ENCODE measurements around the gene SLC22A17. TPM values are rescaled to one million over a fixed set of nuclear protein-coding genes. Genes with fewer than 3 reads are reported as not detected.
A peak's percentile ranks its signal among the peaks of the same experiment; 100 is the strongest.

The SLC22A17 gene
- total and polyA plus RNA-seq, 2 of the 13 experiments (the other 11 are each of a cell fraction or from before 2014, with no cell fraction given): 0.95 to 1.1 TPM

DNA sequence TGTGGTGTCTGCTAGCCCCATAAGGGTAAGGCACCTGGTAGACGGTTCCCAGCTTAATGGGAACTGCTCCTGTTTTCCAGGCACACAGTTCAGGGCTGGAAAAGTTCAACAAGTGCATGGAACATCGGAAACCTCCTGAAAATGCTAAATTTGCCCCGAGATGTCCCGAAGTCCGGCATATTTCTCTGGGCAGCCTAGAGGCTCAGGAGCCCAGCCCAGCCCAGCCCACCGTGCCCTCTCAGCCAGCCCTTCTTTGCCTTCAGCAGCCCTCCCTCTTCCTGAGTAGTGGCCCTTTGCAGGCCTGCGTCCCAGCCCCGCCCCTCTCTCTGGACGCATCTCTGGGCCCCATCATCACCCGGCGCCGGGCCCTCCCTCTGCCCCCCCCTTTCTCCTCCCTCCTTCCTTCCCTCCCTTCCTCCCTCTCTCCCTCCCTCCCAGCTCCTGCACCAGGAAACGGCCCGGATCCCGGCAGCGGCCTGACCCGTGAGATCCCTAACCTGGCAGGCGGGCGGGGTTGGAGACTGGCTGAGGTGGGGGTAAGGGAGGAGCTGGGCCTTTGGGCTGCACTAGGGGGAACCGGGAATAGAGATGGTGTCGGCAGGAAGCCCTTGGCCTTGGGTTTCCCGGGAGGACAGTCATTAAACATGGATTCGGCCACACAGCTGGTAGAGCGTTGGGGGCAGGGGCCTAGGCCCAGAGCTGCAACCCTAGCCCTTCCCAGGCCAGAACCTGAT is 46.1 kb downstream of the SLC22A17 start, which contains the start of gene BCL2L2 (continued):
- TF ChIP-seq, protein P1, sequence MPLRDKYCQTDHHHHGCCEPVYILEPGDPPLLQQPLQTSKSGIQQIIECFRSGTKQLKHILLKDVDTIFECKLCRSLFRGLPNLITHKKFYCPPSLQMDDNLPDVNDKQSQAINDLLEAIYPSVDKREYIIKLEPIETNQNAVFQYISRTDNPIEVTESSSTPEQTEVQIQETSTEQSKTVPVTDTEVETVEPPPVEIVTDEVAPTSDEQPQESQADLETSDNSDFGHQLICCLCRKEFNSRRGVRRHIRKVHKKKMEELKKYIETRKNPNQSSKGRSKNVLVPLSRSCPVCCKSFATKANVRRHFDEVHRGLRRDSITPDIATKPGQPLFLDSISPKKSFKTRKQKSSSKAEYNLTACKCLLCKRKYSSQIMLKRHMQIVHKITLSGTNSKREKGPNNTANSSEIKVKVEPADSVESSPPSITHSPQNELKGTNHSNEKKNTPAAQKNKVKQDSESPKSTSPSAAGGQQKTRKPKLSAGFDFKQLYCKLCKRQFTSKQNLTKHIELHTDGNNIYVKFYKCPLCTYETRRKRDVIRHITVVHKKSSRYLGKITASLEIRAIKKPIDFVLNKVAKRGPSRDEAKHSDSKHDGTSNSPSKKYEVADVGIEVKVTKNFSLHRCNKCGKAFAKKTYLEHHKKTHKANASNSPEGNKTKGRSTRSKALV (CRISPR knock-in tag; IDR thresholded peaks at IDR 0.05): peak; percentile 54; the same call in 1 of the 2 replicates
- no peak for TF ChIP-seq JUN (CRISPR knock-in tag; IDR thresholded peaks at IDR 0.05)
- peak; percentile 91 for TF ChIP-seq IRX3 (CRISPR knock-in tag; IDR thresholded peaks at IDR 0.05; ENCODE audit: borderline replicate concordance, low read depth)
- TF ChIP-seq ZMAT3 (CRISPR knock-in tag; conservative IDR thresholded peaks at IDR 0.05): no peak; the same call in 1 of the 2 replicates
- no peak for TF ChIP-seq EZH2 (conservative IDR thresholded peaks at IDR 0.05; ENCODE audit: low read depth, low read length)
- peak; percentile 47 for TF ChIP-seq CHD2 (IDR thresholded peaks at IDR 0.05; ENCODE audit: low read depth, low read length)
- TF ChIP-seq ELF4 (CRISPR knock-in tag; IDR thresholded peaks at IDR 0.05; ENCODE audit: borderline replicate concordance): peak; percentile 94
- peak; percentile 96 for TF ChIP-seq DNMT3B (CRISPR knock-in tag; conservative IDR thresholded peaks at IDR 0.05)
- TF ChIP-seq, protein P2, sequence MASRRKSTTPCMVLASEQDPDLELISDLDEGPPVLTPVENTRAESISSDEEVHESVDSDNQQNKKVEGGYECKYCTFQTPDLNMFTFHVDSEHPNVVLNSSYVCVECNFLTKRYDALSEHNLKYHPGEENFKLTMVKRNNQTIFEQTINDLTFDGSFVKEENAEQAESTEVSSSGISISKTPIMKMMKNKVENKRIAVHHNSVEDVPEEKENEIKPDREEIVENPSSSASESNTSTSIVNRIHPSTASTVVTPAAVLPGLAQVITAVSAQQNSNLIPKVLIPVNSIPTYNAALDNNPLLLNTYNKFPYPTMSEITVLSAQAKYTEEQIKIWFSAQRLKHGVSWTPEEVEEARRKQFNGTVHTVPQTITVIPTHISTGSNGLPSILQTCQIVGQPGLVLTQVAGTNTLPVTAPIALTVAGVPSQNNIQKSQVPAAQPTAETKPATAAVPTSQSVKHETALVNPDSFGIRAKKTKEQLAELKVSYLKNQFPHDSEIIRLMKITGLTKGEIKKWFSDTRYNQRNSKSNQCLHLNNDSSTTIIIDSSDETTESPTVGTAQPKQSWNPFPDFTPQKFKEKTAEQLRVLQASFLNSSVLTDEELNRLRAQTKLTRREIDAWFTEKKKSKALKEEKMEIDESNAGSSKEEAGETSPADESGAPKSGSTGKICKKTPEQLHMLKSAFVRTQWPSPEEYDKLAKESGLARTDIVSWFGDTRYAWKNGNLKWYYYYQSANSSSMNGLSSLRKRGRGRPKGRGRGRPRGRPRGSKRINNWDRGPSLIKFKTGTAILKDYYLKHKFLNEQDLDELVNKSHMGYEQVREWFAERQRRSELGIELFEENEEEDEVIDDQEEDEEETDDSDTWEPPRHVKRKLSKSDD (CRISPR knock-in tag; IDR thresholded peaks at IDR 0.05; ENCODE audit: low read depth): peak; percentile 90
- TF ChIP-seq, protein P3, sequence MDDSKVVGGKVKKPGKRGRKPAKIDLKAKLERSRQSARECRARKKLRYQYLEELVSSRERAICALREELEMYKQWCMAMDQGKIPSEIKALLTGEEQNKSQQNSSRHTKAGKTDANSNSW (CRISPR knock-in tag; IDR thresholded peaks at IDR 0.05; ENCODE audit: borderline replicate concordance): peak; percentile 52; the same call in 1 of the 2 replicates
- TF ChIP-seq ZNF17 (CRISPR knock-in tag; IDR thresholded peaks at IDR 0.05): no peak
- peak; percentile 92; the same call in 1 of the 2 replicates for TF ChIP-seq ZNF232 (CRISPR knock-in tag; IDR thresholded peaks at IDR 0.05; ENCODE audit: borderline replicate concordance)
- peak; percentile 92 for TF ChIP-seq KAT7 (CRISPR knock-in tag; IDR thresholded peaks at IDR 0.05; ENCODE audit: borderline replicate concordance)
- TF ChIP-seq CAMTA2 (CRISPR knock-in tag; IDR thresholded peaks at IDR 0.05; ENCODE audit: borderline replicate concordance): no peak; the same call in 1 of the 2 replicates
- TF ChIP-seq, protein P4, sequence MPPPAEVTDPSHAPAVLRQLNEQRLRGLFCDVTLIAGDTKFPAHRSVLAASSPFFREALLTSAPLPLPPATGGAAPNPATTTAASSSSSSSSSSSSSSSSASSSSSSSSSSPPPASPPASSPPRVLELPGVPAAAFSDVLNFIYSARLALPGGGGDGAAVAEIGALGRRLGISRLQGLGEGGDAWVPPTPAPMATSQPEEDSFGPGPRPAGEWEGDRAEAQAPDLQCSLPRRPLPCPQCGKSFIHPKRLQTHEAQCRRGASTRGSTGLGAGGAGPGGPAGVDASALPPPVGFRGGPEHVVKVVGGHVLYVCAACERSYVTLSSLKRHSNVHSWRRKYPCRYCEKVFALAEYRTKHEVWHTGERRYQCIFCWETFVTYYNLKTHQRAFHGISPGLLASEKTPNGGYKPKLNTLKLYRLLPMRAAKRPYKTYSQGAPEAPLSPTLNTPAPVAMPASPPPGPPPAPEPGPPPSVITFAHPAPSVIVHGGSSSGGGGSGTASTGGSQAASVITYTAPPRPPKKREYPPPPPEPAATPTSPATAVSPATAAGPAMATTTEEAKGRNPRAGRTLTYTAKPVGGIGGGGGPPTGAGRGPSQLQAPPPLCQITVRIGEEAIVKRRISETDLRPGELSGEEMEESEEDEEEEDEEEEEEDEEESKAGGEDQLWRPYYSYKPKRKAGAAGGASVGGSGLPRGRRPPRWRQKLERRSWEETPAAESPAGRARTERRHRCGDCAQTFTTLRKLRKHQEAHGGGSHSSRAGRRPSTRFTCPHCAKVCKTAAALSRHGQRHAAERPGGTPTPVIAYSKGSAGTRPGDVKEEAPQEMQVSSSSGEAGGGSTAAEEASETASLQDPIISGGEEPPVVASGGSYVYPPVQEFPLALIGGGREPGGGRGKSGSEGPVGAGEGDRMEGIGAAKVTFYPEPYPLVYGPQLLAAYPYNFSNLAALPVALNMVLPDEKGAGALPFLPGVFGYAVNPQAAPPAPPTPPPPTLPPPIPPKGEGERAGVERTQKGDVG (CRISPR knock-in tag; IDR thresholded peaks at IDR 0.05; ENCODE audit: borderline replicate concordance): peak; percentile 89
- peak; percentile 99 for TF ChIP-seq PHF5A (CRISPR knock-in tag; IDR thresholded peaks at IDR 0.05; ENCODE audit: low read depth, unreplicated experiment)
- TF ChIP-seq, protein P5, sequence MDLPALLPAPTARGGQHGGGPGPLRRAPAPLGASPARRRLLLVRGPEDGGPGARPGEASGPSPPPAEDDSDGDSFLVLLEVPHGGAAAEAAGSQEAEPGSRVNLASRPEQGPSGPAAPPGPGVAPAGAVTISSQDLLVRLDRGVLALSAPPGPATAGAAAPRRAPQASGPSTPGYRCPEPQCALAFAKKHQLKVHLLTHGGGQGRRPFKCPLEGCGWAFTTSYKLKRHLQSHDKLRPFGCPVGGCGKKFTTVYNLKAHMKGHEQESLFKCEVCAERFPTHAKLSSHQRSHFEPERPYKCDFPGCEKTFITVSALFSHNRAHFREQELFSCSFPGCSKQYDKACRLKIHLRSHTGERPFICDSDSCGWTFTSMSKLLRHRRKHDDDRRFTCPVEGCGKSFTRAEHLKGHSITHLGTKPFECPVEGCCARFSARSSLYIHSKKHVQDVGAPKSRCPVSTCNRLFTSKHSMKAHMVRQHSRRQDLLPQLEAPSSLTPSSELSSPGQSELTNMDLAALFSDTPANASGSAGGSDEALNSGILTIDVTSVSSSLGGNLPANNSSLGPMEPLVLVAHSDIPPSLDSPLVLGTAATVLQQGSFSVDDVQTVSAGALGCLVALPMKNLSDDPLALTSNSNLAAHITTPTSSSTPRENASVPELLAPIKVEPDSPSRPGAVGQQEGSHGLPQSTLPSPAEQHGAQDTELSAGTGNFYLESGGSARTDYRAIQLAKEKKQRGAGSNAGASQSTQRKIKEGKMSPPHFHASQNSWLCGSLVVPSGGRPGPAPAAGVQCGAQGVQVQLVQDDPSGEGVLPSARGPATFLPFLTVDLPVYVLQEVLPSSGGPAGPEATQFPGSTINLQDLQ (CRISPR knock-in tag; IDR thresholded peaks at IDR 0.05): no peak
